DND-41 (cell line): ENCODE results near the gene SLIT1.

Experiments used
- ATAC-seq: fragments of 200-7000 bp; cut with Tn5 transposase; 3 replicates; pipeline ENCODE4 v1.9.1; 2021; ENCODE audit warnings: low read depth; ENCODE audit not compliant: insufficient read depth
- DNase-seq: peaks from one replicate; pipeline ENCODE4 v3.0.0-alpha.2; 2020
- H2AFZ ChIP-seq: 2 replicates; pipeline ENCODE4 v1.6.0; 2012; ENCODE audit warnings: low read depth, low read length
- H3K27ac ChIP-seq: 2 replicates; pipeline ENCODE4 v1.5.1; 2012; ENCODE audit warnings: low read length, inconsistent platforms
- H3K27me3 ChIP-seq: fragments of 200-600 bp; sonication (generic); 2 replicates; pipeline ENCODE4 v1.6.0; 2012; ENCODE audit warnings: low read length, mild to moderate bottlenecking, inconsistent platforms; ENCODE audit not compliant: insufficient read depth, poor library complexity
- H3K36me3 ChIP-seq: 2 replicates; pipeline ENCODE4 v1.5.1; 2012; ENCODE audit warnings: low read length, inconsistent platforms; ENCODE audit not compliant: insufficient read depth
- H3K4me1 ChIP-seq: 2 replicates; pipeline ENCODE4 v1.5.1; 2012; ENCODE audit warnings: mild to moderate bottlenecking, low read length; ENCODE audit not compliant: insufficient read depth
- H3K4me2 ChIP-seq: 2 replicates; pipeline ENCODE4 v1.6.0; 2012; ENCODE audit warnings: mild to moderate bottlenecking, moderate library complexity, low read length, inconsistent platforms; ENCODE audit not compliant: insufficient read depth
- H3K4me3 ChIP-seq, 2 experiments: fragments of 200-600 bp in 1 of 2; shearing (Covaris generic) in 1 of 2; 2 replicates each; pipeline ENCODE4 v1.5.1; 2012 to 2016; ENCODE audit warnings: inconsistent platforms in 2 of 2, low read length in 2 of 2, mild to moderate bottlenecking in 2 of 2, low read depth in 1 of 2, moderate library complexity in 1 of 2
- H3K79me2 ChIP-seq: 2 replicates; pipeline ENCODE4 v1.6.0; 2012; ENCODE audit warnings: low read length, inconsistent platforms; ENCODE audit not compliant: insufficient read depth
- H3K9ac ChIP-seq: 2 replicates; pipeline ENCODE4 v1.6.0; 2012; ENCODE audit warnings: low read depth, mild to moderate bottlenecking, inconsistent platforms, low read length, moderate library complexity
- H3K9me3 ChIP-seq: 2 replicates; pipeline ENCODE4 v1.5.1; 2012; ENCODE audit warnings: low read length, moderate library complexity, mild to moderate bottlenecking, inconsistent platforms; ENCODE audit not compliant: insufficient read depth, severe bottlenecking
- H4K20me1 ChIP-seq: 2 replicates; pipeline ENCODE4 v1.6.0; 2012; ENCODE audit warnings: low read length; ENCODE audit not compliant: insufficient read depth
- EZH2 ChIP-seq: IDR thresholded peaks from 3 replicates; pipeline ENCODE4 v1.6.1; 2012; ENCODE audit warnings: borderline replicate concordance, low read depth, mild to moderate bottlenecking, moderate library complexity, low read length, inconsistent platforms; ENCODE audit not compliant: severe bottlenecking
- TF ChIP-seq, protein P1 (sequence below): IDR thresholded peaks from 2 replicates; pipeline ENCODE4 v1.5.1; 2012; ENCODE audit warnings: borderline replicate concordance, low read length, moderate library complexity, mild to moderate bottlenecking; ENCODE audit not compliant: poor library complexity, severe bottlenecking; ENCODE audit errors: extremely low read depth

SLIT1 gene

DNA sequence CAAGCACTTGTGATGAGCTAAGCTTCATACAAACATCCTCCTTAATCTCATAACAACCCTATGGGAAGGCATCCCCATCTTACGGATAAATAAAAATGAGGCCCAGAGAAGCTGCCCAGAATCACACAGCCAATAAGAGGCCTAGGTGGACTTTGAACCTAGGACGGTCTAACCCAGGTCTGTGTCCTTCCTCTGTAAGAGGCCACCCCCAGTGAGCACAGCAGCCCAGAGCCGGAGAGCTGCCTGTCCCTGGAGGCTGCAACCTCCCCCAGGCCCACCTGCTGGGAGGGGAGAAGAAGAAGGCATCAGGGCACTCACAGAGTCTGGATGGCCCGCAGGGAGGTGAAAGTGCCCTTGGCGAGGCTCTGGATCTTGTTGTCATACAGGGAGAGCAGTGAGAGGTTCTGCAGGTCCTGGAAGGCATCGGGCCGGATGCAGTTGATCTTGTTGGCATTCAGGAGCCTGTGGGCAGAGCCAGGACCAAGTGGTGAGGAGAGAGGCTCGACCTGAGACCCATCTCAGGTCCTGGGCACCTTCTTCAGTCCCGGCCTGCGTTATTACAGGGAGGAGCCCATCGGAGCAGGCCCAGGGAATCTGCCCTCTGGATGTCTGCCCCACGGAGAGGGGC lies 129.6 kb downstream of the SLIT1 start:
- H2AFZ ChIP-seq: no peak overlapping the region
- H3K36me3 ChIP-seq: no peaks in the 10 kb centered on the region
- DNase-seq (no peak), ATAC-seq (no peak)
- H4K20me1 ChIP-seq: peaks cover 3% of the 10 kb centered on the region; the same call in 1 of the 2 replicates
- no peaks in the 10 kb centered on the region for H3K79me2 ChIP-seq
- no peaks in the 10 kb centered on the region for H3K9me3 ChIP-seq
- no peak overlapping the region for H3K27ac ChIP-seq
- H3K4me1 ChIP-seq: no peaks in the 10 kb centered on the region
- H3K9ac ChIP-seq: no peak overlapping the region
- H3K4me3 ChIP-seq: no peak overlapping the region
- TF ChIP-seq, protein P1, sequence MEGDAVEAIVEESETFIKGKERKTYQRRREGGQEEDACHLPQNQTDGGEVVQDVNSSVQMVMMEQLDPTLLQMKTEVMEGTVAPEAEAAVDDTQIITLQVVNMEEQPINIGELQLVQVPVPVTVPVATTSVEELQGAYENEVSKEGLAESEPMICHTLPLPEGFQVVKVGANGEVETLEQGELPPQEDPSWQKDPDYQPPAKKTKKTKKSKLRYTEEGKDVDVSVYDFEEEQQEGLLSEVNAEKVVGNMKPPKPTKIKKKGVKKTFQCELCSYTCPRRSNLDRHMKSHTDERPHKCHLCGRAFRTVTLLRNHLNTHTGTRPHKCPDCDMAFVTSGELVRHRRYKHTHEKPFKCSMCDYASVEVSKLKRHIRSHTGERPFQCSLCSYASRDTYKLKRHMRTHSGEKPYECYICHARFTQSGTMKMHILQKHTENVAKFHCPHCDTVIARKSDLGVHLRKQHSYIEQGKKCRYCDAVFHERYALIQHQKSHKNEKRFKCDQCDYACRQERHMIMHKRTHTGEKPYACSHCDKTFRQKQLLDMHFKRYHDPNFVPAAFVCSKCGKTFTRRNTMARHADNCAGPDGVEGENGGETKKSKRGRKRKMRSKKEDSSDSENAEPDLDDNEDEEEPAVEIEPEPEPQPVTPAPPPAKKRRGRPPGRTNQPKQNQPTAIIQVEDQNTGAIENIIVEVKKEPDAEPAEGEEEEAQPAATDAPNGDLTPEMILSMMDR: no peak
- no peak for TF ChIP-seq EZH2
- no peaks in the 10 kb centered on the region for H3K27me3 ChIP-seq
- H3K4me2 ChIP-seq: no peak overlapping the region

DNA sequence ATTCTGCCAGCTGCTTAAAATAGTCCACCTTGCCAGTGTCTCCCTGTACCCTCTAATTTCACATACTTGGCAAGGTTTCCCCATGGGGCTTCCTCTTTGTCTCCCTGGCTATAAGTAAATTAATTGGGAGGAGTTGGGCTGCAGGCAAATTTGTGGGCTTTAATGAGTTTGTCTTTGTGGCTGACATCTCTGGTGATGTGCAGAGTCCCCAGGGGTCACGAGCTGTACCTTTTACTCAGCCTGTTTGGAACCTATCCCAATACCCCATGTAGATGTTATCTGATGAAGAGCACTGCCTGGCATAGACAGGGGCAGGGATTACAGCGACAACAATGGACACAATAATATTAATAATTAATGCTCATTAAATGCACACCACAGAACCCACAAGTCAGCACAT lies 132.5 kb downstream of the SLIT1 start:
- DNase-seq: no peak
- no peak for ATAC-seq
- no peaks in the 10 kb centered on the region for H3K9me3 ChIP-seq
- H3K4me2 ChIP-seq: no peak overlapping the region
- no peaks in the 10 kb centered on the region for H3K36me3 ChIP-seq
- H2AFZ ChIP-seq: no peak overlapping the region
- H3K27me3 ChIP-seq: no peaks in the 10 kb centered on the region
- H3K4me3 ChIP-seq: no peak overlapping the region
- no peaks in the 10 kb centered on the region for H3K4me1 ChIP-seq
- TF ChIP-seq, protein P1: no peak
- TF ChIP-seq EZH2: no peak
- H4K20me1 ChIP-seq: peaks cover 3% of the 10 kb centered on the region; the same call in 1 of the 2 replicates
- H3K9ac ChIP-seq: no peak overlapping the region
- H3K27ac ChIP-seq: no peak overlapping the region
- no peaks in the 10 kb centered on the region for H3K79me2 ChIP-seq

DNA sequence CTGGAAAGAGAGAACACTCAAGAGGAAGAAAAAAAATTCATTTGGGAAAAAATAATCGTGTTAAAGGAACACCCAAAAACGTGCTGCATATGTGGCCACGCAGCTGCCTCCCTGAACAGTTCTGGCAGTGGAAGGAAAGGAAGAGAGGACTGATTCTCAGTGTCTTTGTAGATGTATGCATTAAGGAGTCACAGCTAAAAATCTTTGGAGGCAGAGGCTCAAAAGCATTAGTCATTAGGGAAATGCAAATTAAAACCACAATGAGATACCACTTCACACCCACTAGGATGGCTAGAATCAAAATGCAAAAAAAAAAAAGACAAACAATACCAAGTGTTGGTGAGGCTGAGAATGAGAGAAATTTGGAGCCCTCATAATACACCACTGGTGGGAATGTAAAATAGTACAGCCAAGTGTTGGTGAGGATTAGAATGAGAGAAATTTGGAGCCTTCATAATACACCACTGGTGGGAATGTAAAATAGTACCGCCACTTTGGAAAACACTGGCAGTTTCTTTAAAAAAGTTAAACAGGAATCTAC lies 134.7 kb downstream of the SLIT1 start:
- no peaks in the 10 kb centered on the region for H3K79me2 ChIP-seq

More for the DNA sequence above, 134.7 kb downstream of the SLIT1 start:
- no peak overlapping the region for H3K9ac ChIP-seq
- H3K36me3 ChIP-seq: no peaks in the 10 kb centered on the region
- no peak for DNase-seq
- H3K4me3 ChIP-seq: no peak overlapping the region
- no peaks in the 10 kb centered on the region for H3K27me3 ChIP-seq
- H4K20me1 ChIP-seq: no peaks in the 10 kb centered on the region
- H3K4me1 ChIP-seq: no peaks in the 10 kb centered on the region
- H3K27ac ChIP-seq: no peak overlapping the region
- H3K4me2 ChIP-seq: no peak overlapping the region
- H3K9me3 ChIP-seq: no peaks in the 10 kb centered on the region
- H2AFZ ChIP-seq: no peak overlapping the region
- TF ChIP-seq, protein P1: no peak
- no peak for TF ChIP-seq EZH2
- ATAC-seq: no peak
